Stimulated activated CD8-positive, alpha-beta memory T cell treated with anti-CD3 and anti-CD28 coated beads, Interleukin-4, amount 100 ng/mL, for 48 hours (primary cell): ENCODE data around the gene PCDHB6.
"Not testable (repeated sequence)": the region's sequence is repeated elsewhere in the genome, so short reads cannot be mapped to it uniquely, and the experiment has no call there.

ENCODE experiments used
- DNase-seq: peaks from one replicate; pipeline ENCODE4 v3.0.0-alpha.2; 2020

Gene PCDHB6

GRCh38 chr5:141149812-141150211 lies at the start of gene PCDHB6:
Gene PCDHB6 (plus strand): TSS chr5:141150057. CDS start chr5:141150258, 201 bp downstream.
- DNase-seq: no peak

- peak; percentile 63 for DNase-seq
These were observed 49.5 kb upstream of the PCDHB6 start, which contains the start of gene PCDHB3 for GRCh38 chr5:141100243-141100805. Gene PCDHB3 (plus strand): TSS chr5:141100473. CDS start chr5:141100650, 177 bp downstream.

DNA sequence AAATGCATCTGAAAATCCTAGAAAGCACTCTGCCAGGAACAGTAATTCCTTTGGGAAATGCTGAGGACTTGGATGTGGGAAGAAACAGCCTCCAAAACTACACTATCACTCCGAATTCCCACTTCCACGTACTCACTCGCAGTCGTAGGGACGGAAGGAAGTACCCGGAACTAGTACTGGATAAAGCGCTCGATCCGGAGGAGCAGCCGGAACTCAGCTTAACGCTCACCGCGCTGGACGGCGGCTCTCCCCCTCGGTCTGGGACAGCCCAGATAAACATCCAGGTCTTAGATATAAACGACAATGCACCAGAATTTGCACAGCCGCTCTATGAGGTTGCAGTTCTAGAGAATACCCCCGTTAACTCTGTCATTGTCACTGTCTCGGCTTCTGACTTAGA lies 48.8 kb upstream of the PCDHB6 start:
- DNase-seq: no peak

DNA sequence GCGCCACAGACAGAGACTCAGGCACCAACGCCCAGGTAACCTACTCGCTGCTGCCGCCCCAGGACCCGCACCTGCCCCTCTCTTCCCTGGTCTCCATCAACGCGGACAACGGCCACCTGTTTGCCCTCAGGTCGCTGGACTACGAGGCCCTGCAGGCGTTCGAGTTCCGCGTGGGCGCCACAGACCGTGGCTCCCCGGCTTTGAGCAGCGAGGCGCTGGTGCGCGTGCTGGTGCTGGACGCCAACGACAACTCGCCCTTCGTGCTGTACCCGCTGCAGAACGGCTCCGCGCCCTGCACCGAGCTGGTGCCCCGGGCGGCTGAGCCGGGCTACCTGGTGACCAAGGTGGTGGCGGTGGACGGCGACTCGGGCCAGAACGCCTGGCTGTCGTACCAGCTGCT lies 47.8 kb upstream of the PCDHB6 start:
- not testable (repeated sequence) for DNase-seq

GRCh38 chr5:141102471-141102870 lies 47.4 kb upstream of the PCDHB6 start:
- not testable (repeated sequence) for DNase-seq

GRCh38 chr5:141105350-141105749 lies 44.5 kb upstream of the PCDHB6 start:
- DNase-seq: no peak

DNA sequence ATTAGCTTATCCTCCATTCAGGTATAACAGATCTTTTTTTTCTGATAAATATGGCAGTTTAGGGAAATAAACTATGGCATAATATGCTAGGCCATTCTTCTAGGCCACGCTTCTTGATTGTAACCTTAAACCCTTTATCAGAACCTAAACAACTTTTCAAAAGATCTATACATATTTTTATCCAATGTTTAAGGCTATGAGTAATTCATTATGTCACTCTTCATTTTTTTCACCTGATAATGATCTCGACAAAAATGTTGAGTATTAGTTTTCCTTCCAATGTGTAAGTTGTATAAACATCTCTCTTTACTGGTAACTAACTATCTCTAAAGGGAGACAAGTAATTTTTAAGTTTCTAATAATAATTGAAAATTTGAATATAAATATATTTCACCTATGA lies 30.6 kb upstream of the PCDHB6 start:
- DNase-seq: no peak

DNA sequence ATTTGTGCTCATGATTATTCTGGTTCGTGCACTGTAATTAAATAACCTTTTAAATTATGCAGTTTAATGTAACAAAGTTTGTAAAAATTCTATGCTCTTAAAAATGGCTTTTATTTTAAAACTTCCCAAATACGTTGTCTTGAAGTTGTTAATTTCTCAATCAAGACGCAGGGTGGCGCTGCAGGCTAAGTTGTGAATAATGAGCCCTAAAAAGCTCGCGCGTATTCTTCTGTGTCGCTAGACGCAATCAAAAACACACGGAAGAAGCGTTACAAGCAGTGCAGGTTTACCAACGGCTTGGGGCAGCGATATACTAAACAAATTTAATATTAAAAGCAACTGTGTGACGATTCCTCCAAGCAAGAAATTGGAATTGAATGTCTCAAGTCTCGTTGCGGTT lies 28.3 kb upstream of the PCDHB6 start, which contains the start of gene PCDHB4:
Gene PCDHB4, plus strand, starts transcription at position 256 of the 400 bp plus-strand sequence. CDS start 181 bp downstream, outside the sequence.
- DNase-seq: no peak

GRCh38 chr5:141121985-141122384 lies 27.9 kb upstream of the PCDHB6 start:
- no peak for DNase-seq

GRCh38 chr5:141123396-141124135 lies 26.3 kb upstream of the PCDHB6 start:
- DNase-seq: not testable (repeated sequence)

- no peak for DNase-seq
These were observed 22.6 kb upstream of the PCDHB6 start for GRCh38 chr5:141127305-141127704.

DNA sequence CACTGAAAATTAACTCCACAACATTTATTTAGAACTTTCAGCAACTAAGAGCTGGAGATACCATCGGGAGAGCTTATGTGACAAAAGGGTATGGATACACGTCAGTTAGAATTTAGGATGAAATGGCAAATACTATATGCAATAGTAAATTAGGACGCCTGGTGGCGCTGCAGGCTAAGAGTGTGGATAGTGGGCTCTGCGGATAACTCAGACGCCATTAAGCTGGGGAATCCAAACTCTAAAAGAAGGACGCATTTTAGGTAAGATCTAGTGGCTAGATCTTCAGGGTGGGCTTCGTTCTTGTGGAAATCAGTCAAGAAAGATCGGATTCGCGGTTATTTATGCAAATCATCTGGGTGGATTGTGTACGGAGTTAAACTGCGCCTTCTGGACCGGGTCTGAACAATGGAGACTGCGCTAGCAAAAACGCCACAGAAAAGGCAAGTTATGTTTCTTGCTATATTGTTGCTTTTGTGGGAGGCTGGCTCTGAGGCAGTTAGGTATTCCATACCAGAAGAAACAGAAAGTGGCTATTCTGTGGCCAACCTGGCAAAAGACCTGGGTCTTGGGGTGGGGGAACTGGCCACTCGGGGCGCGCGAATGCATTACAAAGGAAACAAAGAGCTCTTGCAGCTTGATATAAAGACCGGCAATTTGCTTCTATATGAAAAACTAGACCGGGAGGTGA lies 14.7 kb upstream of the PCDHB6 start, which contains the start of gene PCDHB5:
Gene PCDHB5, plus strand, starts transcription at position 177 of the 688 bp plus-strand sequence. Its CDS starts 229 bp downstream, at position 406.
- DNase-seq: no peak

- DNase-seq: no peak
These were observed 14.1 kb upstream of the PCDHB6 start for GRCh38 chr5:141135718-141136266.

DNA sequence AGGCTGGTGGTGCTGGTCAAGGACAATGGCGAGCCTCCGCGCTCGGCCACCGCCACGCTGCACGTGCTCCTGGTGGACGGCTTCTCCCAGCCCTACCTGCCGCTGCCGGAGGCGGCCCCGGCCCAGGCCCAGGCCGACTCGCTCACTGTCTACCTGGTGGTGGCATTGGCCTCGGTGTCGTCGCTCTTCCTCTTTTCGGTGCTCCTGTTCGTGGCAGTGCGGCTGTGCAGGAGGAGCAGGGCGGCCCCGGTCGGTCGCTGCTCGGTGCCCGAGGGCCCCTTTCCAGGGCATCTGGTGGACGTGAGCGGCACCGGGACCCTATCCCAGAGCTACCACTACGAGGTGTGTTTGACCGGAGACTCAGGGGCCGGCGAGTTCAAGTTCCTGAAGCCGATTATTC lies 12.5 kb upstream of the PCDHB6 start:
- DNase-seq: not testable (repeated sequence)

- DNase-seq: no peak
These were observed 551 bp downstream of the PCDHB6 start for GRCh38 chr5:141150224-141150992.

GRCh38 chr5:141150993-141151325 lies 1.1 kb downstream of the PCDHB6 start:
- no peak for DNase-seq

- not testable (repeated sequence) for DNase-seq
These were observed 1.8 kb downstream of the PCDHB6 start for GRCh38 chr5:141151632-141152031.

DNA sequence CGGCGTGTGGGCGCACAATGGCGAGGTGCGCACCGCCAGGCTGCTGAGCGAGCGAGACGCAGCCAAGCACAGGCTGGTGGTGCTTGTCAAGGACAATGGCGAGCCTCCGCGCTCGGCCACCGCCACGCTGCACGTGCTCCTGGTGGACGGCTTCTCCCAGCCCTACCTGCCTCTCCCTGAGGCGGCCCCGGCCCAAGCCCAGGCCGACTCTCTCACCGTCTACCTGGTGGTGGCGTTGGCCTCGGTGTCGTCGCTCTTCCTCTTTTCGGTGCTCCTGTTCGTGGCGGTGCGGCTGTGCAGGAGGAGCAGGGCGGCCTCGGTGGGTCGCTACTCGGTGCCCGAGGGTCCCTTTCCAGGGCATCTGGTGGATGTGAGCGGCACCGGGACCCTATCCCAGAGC lies 2.2 kb downstream of the PCDHB6 start:
- DNase-seq: not testable (repeated sequence)

GRCh38 chr5:141155540-141156374 lies 5.9 kb downstream of the PCDHB6 start:
- DNase-seq: no peak

GRCh38 chr5:141157356-141157755 lies 7.5 kb downstream of the PCDHB6 start:
- DNase-seq: not testable (repeated sequence)

DNA sequence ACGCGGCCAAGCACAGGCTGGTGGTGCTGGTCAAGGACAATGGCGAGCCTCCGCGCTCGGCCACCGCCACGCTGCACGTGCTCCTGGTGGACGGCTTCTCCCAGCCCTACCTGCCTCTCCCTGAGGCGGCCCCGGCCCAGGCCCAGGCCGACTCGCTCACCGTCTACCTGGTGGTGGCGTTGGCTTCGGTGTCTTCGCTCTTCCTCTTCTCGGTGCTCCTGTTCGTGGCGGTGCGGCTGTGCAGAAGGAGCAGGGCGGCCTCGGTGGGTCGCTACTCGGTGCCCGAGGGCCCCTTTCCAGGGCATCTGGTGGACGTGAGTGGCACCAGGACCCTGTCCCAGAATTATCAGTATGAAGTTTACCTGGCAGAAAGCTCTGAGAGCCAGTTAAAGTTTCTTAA lies 8.0 kb downstream of the PCDHB6 start:
- not testable (repeated sequence) for DNase-seq
